Measurements from ENCODE around the gene RELN. TPM values are rescaled to one million over a fixed set of nuclear protein-coding genes. Genes with fewer than 3 reads are reported as not detected.

Gene RELN
- total RNA-seq, 1 donor from 2014 or later = 7.1 TPM

DNA sequence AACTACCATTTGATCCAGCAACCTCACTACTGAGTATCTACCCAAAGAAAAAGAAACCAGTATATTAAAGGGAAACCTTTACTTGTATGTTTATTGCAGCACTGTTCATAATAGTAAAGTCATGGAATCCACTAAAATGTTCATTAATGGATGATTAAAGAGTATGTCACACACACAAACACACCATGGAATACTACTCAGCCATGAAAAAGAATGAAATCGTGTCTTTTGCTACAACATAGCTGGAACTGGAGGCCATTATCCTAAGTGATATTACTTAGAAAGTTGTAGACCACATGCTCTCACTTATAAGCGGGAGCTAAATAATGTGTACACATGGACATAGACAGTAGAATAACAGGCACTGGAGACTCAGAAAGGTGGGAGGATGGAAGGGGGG lies 340.4 kb downstream of the RELN start:
- H3K4me3 ChIP-seq (ENCODE audit: low read depth, low read length) = no peak overlapping the region
- DNase-seq (ENCODE audit: low read depth) = no peak
- H3K27me3 ChIP-seq (ENCODE audit: control insufficient read depth, insufficient read depth, low read length) = no peaks in the 10 kb centered on the region
- TF ChIP-seq, protein P1, sequence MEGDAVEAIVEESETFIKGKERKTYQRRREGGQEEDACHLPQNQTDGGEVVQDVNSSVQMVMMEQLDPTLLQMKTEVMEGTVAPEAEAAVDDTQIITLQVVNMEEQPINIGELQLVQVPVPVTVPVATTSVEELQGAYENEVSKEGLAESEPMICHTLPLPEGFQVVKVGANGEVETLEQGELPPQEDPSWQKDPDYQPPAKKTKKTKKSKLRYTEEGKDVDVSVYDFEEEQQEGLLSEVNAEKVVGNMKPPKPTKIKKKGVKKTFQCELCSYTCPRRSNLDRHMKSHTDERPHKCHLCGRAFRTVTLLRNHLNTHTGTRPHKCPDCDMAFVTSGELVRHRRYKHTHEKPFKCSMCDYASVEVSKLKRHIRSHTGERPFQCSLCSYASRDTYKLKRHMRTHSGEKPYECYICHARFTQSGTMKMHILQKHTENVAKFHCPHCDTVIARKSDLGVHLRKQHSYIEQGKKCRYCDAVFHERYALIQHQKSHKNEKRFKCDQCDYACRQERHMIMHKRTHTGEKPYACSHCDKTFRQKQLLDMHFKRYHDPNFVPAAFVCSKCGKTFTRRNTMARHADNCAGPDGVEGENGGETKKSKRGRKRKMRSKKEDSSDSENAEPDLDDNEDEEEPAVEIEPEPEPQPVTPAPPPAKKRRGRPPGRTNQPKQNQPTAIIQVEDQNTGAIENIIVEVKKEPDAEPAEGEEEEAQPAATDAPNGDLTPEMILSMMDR (IDR thresholded peaks at IDR 0.05; ENCODE audit: insufficient read depth, low read length, poor library complexity, severe bottlenecking) = no peak
- no peaks in the 10 kb centered on the region for H3K36me3 ChIP-seq (ENCODE audit: control insufficient read depth, insufficient read depth, low read length)

DNA sequence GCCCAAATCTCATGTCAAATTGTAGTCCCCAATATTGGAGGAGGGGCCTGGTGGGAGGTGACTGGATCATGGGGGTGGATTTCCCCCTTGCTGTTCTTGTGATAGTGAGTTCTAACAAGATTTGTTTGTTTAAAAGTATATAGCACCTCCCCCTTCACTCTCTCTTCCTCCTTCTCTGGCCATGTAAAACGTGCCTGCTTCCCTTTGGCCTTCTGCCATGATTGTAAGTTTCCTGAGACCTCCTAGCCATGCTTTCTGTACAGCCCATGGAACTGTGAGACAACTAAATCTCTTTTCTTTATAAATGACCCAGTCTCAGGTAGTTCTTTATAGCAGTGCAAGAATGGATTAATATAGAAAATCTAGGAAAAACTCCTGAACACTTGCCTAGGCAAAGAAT lies 341.3 kb downstream of the RELN start:
- Histone ChIP-seq H3K27me3 (ENCODE audit: control insufficient read depth, insufficient read depth, low read length) (no peaks in the 10 kb centered on the region), H3K4me3 (ENCODE audit: low read depth, low read length) (no peak overlapping the region), H3K36me3 (ENCODE audit: control insufficient read depth, insufficient read depth, low read length) (no peaks in the 10 kb centered on the region)
- no peak for DNase-seq (ENCODE audit: low read depth)
- TF ChIP-seq, protein P1 (IDR thresholded peaks at IDR 0.05; ENCODE audit: insufficient read depth, low read length, poor library complexity, severe bottlenecking) = no peak

GRCh38 chr7:103644319-103644718 lies 345.1 kb downstream of the RELN start:
- no peak for DNase-seq (ENCODE audit: low read depth)
- Histone ChIP-seq H3K27me3 (ENCODE audit: control insufficient read depth, insufficient read depth, low read length) (no peaks in the 10 kb centered on the region), H3K36me3 (ENCODE audit: control insufficient read depth, insufficient read depth, low read length) (no peaks in the 10 kb centered on the region), H3K4me3 (ENCODE audit: low read depth, low read length) (no peak overlapping the region)
- TF ChIP-seq, protein P1 (IDR thresholded peaks at IDR 0.05; ENCODE audit: insufficient read depth, low read length, poor library complexity, severe bottlenecking) = no peak

DNA sequence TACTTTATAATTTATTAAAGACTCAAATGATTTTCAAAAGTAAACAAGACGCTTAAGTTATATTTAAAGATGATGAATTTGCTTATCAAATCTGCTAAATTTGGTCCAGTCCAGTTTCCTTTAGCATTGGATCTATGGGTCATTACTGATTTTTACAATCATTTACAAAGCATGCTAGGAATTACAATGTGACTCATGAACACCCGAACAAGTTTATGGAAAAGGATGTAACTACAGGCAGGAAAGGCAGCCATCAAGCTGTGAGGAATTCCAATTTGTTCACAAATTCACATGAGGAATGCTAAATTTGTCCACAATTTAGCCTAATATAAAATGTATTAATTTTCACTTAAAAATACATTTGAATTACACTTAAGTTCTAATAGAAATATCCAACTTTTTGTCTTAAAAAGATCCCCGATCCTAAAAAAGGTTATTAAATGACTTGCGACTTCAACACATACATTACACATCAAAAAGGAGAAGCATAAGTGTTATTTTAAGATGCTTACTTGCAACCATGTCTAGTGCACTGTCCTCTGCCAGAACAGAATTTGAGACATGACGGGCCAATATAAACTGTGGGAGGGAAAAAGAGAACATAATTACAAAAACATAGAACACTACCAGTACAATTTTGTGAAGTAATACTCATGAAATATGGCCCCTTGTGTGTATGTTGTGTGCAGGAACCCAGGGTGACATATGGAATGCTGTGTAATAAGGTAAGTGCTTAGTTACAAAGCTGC lies 349.3 kb downstream of the RELN start:
- DNase-seq (ENCODE audit: low read depth) = no peak
- TF ChIP-seq, protein P1 (IDR thresholded peaks at IDR 0.05; ENCODE audit: insufficient read depth, low read length, poor library complexity, severe bottlenecking) = no peak
- Histone ChIP-seq H3K36me3 (ENCODE audit: control insufficient read depth, insufficient read depth, low read length) (no peaks in the 10 kb centered on the region), H3K27me3 (ENCODE audit: control insufficient read depth, insufficient read depth, low read length) (no peaks in the 10 kb centered on the region), H3K4me3 (ENCODE audit: low read depth, low read length) (no peak overlapping the region)

DNA sequence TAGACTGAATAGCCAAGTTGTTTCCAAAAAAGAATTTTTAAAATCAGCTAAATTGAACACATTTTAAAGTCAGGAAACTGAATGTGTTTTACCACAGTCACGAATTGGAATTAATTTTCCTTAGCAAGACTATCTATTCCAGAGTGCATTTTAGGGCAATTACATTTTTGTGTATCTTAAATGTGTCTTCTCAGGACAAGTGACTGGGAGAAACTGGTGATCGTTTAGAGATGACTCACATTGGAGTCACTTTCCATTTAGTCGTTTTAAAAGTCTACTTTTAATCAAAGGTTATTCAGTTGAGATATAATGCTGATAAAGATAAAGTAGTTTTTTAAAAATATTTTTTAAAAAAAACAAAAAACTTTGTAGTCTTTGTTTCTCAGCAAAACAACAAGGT lies 351.7 kb downstream of the RELN start:
- no peaks in the 10 kb centered on the region for H3K36me3 ChIP-seq (ENCODE audit: control insufficient read depth, insufficient read depth, low read length)
- no peak overlapping the region for H3K4me3 ChIP-seq (ENCODE audit: low read depth, low read length)
- H3K27me3 ChIP-seq (ENCODE audit: control insufficient read depth, insufficient read depth, low read length) = no peaks in the 10 kb centered on the region
- TF ChIP-seq, protein P1 (IDR thresholded peaks at IDR 0.05; ENCODE audit: insufficient read depth, low read length, poor library complexity, severe bottlenecking) = no peak
- no peak for DNase-seq (ENCODE audit: low read depth)

GRCh38 chr7:103637094-103637493 lies 352.4 kb downstream of the RELN start:
- TF ChIP-seq, protein P1 (IDR thresholded peaks at IDR 0.05; ENCODE audit: insufficient read depth, low read length, poor library complexity, severe bottlenecking) = no peak
- DNase-seq (ENCODE audit: low read depth) = no peak
- H3K4me3 ChIP-seq (ENCODE audit: low read depth, low read length) = no peak overlapping the region
- H3K36me3 ChIP-seq (ENCODE audit: control insufficient read depth, insufficient read depth, low read length) = no peaks in the 10 kb centered on the region
- no peaks in the 10 kb centered on the region for H3K27me3 ChIP-seq (ENCODE audit: control insufficient read depth, insufficient read depth, low read length)
